Measurements from ENCODE around the gene UPK3B. TPM values are rescaled to one million over a fixed set of nuclear protein-coding genes. Genes with fewer than 3 reads are reported as not detected.
"Not testable (repeated sequence)": the region's sequence is repeated elsewhere in the genome, so short reads cannot be mapped to it uniquely, and the experiment has no call there.

The UPK3B gene
- total RNA-seq, 1 donor from 2014 or later = 1.1 TPM

- intact Hi-C loops (cut with micrococcal nuclease) = loop anchor here (10.0 kb wide), 1 partner anchor 495 kb away; no protein-coding TSS in a partner anchor
Observed at GRCh38 chr7:76499924-76500241, 10.5 kb upstream of the UPK3B start.

GRCh38 chr7:76502224-76502623 lies 8.1 kb upstream of the UPK3B start:
- H3K27me3 Mint-ChIP-seq (ENCODE audit: insufficient read depth); H3K36me3 Mint-ChIP-seq (ENCODE audit: low read depth); H3K4me1 Mint-ChIP-seq (ENCODE audit: low read depth); H3K27ac Mint-ChIP-seq; DNase-seq (ENCODE audit: low spot score); H3K4me3 Mint-ChIP-seq; H3K9me3 Mint-ChIP-seq: not testable (repeated sequence)
- intact Hi-C loops (cut with micrococcal nuclease) = loop anchor here (10.0 kb wide), 1 partner anchor 493 kb away; no protein-coding TSS in a partner anchor

More at GRCh38 chr7:76499924-76500241, 10.5 kb upstream of the UPK3B start:
- H3K27me3 Mint-ChIP-seq (ENCODE audit: insufficient read depth); H3K27ac Mint-ChIP-seq; H3K9me3 Mint-ChIP-seq; H3K36me3 Mint-ChIP-seq (ENCODE audit: low read depth); H3K4me3 Mint-ChIP-seq; DNase-seq (ENCODE audit: low spot score); H3K4me1 Mint-ChIP-seq (ENCODE audit: low read depth): not testable (repeated sequence)

GRCh38 chr7:76502836-76503235 lies 7.5 kb upstream of the UPK3B start:
- intact Hi-C loops (cut with micrococcal nuclease) = loop anchor here (10.0 kb wide), 1 partner anchor 492 kb away; no protein-coding TSS in a partner anchor
- H3K27me3 Mint-ChIP-seq (ENCODE audit: insufficient read depth); H3K4me1 Mint-ChIP-seq (ENCODE audit: low read depth); H3K9me3 Mint-ChIP-seq; DNase-seq (ENCODE audit: low spot score); H3K27ac Mint-ChIP-seq; H3K36me3 Mint-ChIP-seq (ENCODE audit: low read depth); H3K4me3 Mint-ChIP-seq: not testable (repeated sequence)

- not testable (repeated sequence) for H3K4me1 Mint-ChIP-seq (ENCODE audit: low read depth); H3K27ac Mint-ChIP-seq; H3K4me3 Mint-ChIP-seq; H3K36me3 Mint-ChIP-seq (ENCODE audit: low read depth); H3K27me3 Mint-ChIP-seq (ENCODE audit: insufficient read depth); DNase-seq (ENCODE audit: low spot score); H3K9me3 Mint-ChIP-seq
- intact Hi-C loops (cut with micrococcal nuclease) = loop anchor here (10.0 kb wide), 1 partner anchor 492 kb away; no protein-coding TSS in a partner anchor
Observed at GRCh38 chr7:76503244-76503643, 7.1 kb upstream of the UPK3B start.

GRCh38 chr7:76504351-76505167 lies 5.8 kb upstream of the UPK3B start:
- H3K9me3 Mint-ChIP-seq; H3K27me3 Mint-ChIP-seq (ENCODE audit: insufficient read depth); H3K36me3 Mint-ChIP-seq (ENCODE audit: low read depth); H3K27ac Mint-ChIP-seq; DNase-seq (ENCODE audit: low spot score); H3K4me3 Mint-ChIP-seq; H3K4me1 Mint-ChIP-seq (ENCODE audit: low read depth): not testable (repeated sequence)
- intact Hi-C loops (cut with micrococcal nuclease) = loop anchor here (10.0 kb wide), 1 partner anchor 490 kb away; no protein-coding TSS in a partner anchor

- Mint-ChIP-seq H3K9me3 (no peaks in the 10 kb centered on the region), H3K27ac (no peak overlapping the region), H3K36me3 (ENCODE audit: low read depth) (peaks cover 4% of the 10 kb centered on the region), H3K4me3 (no peak overlapping the region), H3K4me1 (ENCODE audit: low read depth) (peaks cover 5% of the 10 kb centered on the region), H3K27me3 (ENCODE audit: insufficient read depth) (no peaks in the 10 kb centered on the region)
- no peak for DNase-seq (ENCODE audit: low spot score)
- intact Hi-C loops (cut with micrococcal nuclease) = loop anchor here (10.0 kb wide), 1 partner anchor 489 kb away; no protein-coding TSS in a partner anchor
Observed at GRCh38 chr7:76505168-76506080, 4.9 kb upstream of the UPK3B start.

- H3K27ac Mint-ChIP-seq = no peak overlapping the region
- H3K36me3 Mint-ChIP-seq (ENCODE audit: low read depth) = peaks cover 4% of the 10 kb centered on the region
- H3K4me1 Mint-ChIP-seq (ENCODE audit: low read depth) = peaks cover 5% of the 10 kb centered on the region
- DNase-seq (ENCODE audit: low spot score) = no peak
- H3K9me3 Mint-ChIP-seq = no peaks in the 10 kb centered on the region
- H3K4me3 Mint-ChIP-seq = no peak overlapping the region
- intact Hi-C loops (cut with micrococcal nuclease) = loop anchor here (10.0 kb wide), 1 partner anchor 489 kb away; no protein-coding TSS in a partner anchor
- H3K27me3 Mint-ChIP-seq (ENCODE audit: insufficient read depth) = no peaks in the 10 kb centered on the region
Observed at GRCh38 chr7:76506081-76506440, 4.3 kb upstream of the UPK3B start.

GRCh38 chr7:76506643-76507042 lies 3.7 kb upstream of the UPK3B start:
- not testable (repeated sequence) for H3K4me1 Mint-ChIP-seq (ENCODE audit: low read depth); H3K27ac Mint-ChIP-seq; H3K9me3 Mint-ChIP-seq; H3K4me3 Mint-ChIP-seq; H3K36me3 Mint-ChIP-seq (ENCODE audit: low read depth); DNase-seq (ENCODE audit: low spot score); H3K27me3 Mint-ChIP-seq (ENCODE audit: insufficient read depth)
- intact Hi-C loops (cut with micrococcal nuclease) = loop anchor here (10.0 kb wide), 1 partner anchor 488 kb away; no protein-coding TSS in a partner anchor

GRCh38 chr7:76507723-76508406 lies 2.5 kb upstream of the UPK3B start:
- H3K9me3 Mint-ChIP-seq = no peaks in the 10 kb centered on the region
- H3K4me1 Mint-ChIP-seq (ENCODE audit: low read depth) = peaks cover 5% of the 10 kb centered on the region
- H3K27ac Mint-ChIP-seq = no peak overlapping the region
- DNase-seq (ENCODE audit: low spot score) = no peak
- no peaks in the 10 kb centered on the region for H3K27me3 Mint-ChIP-seq (ENCODE audit: insufficient read depth)
- intact Hi-C loops (cut with micrococcal nuclease) = loop anchor here (10.0 kb wide), 1 partner anchor 487 kb away; no protein-coding TSS in a partner anchor
- H3K36me3 Mint-ChIP-seq (ENCODE audit: low read depth) = no peaks in the 10 kb centered on the region
- H3K4me3 Mint-ChIP-seq = no peak overlapping the region

- H3K9me3 Mint-ChIP-seq; intact Hi-C loops (cut with micrococcal nuclease); H3K4me3 Mint-ChIP-seq; H3K27me3 Mint-ChIP-seq (ENCODE audit: insufficient read depth); DNase-seq (ENCODE audit: low spot score); H3K36me3 Mint-ChIP-seq (ENCODE audit: low read depth); H3K27ac Mint-ChIP-seq; H3K4me1 Mint-ChIP-seq (ENCODE audit: low read depth): not testable (repeated sequence)
Observed at GRCh38 chr7:76511200-76511910, 1.0 kb downstream of the UPK3B start.

- DNase-seq (ENCODE audit: low spot score); H3K27ac Mint-ChIP-seq; H3K4me1 Mint-ChIP-seq (ENCODE audit: low read depth); intact Hi-C loops (cut with micrococcal nuclease); H3K27me3 Mint-ChIP-seq (ENCODE audit: insufficient read depth); H3K36me3 Mint-ChIP-seq (ENCODE audit: low read depth); H3K4me3 Mint-ChIP-seq; H3K9me3 Mint-ChIP-seq: not testable (repeated sequence)
Observed at GRCh38 chr7:76511911-76512885, 1.8 kb downstream of the UPK3B start.
